ENCODE data around the gene SRRM3. TPM values are rescaled to one million over a fixed set of nuclear protein-coding genes. Genes with fewer than 3 reads are reported as not detected.

SRRM3 gene
- total and polyA plus RNA-seq, 2 experiments from 2014 or later = 8.6 to 13.8 TPM

DNA sequence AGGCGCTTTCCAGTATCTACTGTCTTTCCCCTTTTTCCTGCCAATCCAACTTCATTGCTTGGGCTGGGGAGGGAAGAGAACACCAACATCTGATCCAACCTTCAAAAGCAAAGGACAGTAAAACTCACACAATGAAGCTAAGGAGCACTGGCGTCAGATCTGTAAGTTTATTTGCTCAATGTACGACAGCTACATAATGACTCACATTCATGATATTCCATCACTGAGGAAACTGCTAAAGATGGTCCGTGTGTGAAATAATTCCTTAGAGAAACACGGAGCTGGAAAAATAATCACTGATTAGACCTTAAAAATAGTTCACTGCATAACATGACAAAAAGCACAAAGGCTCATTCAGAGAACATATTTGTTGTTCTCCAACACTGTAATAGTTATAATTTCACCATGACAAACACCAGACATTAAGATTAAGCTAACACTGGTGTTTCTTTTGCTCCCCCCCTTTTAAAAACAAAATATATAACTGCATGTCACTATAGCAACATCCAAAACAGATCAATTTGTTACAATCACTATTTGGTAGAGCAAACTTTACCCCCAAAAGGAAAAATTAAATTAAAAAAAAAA lies 125.0 kb downstream of the SRRM3 start:
- Mint-ChIP-seq H3K27ac (no peak overlapping the region), H3K9me3 (no peaks in the 10 kb centered on the region), H3K27me3 (ENCODE audit: insufficient read depth, low read depth, poor library complexity) (peaks cover 5% of the 10 kb centered on the region), H3K4me3 (no peak overlapping the region), H3K4me1 (peaks cover 20% of the 10 kb centered on the region), H3K36me3 (ENCODE audit: low read depth) (peaks cover 84% of the 10 kb centered on the region)
- Histone ChIP-seq H3K36me3 (ENCODE audit: insufficient read depth) (peaks cover 40% of the 10 kb centered on the region), H3F3A (replicated peaks; ENCODE audit: low read depth) (peaks cover 56% of the 10 kb centered on the region; the same call in 1 of the 2 replicates), H3K79me2 (replicated peaks; ENCODE audit: insufficient read depth) (peaks cover 75% of the 10 kb centered on the region), H2AFZ (no peak overlapping the region), H3K27ac (ENCODE audit: low read depth) (no peak overlapping the region; the same call in 1 of the 2 replicates), H3K4me2 (no peak overlapping the region), H4K20me1 (replicated peaks; ENCODE audit: insufficient read depth) (peaks cover 70% of the 10 kb centered on the region), H3K4me1 (ENCODE audit: insufficient read depth) (no peaks in the 10 kb centered on the region; the same call in 1 of the 2 replicates), H3K9me2 (ENCODE audit: insufficient read depth) (no peaks in the 10 kb centered on the region), H3K4me3 (no peak overlapping the region), H3K27me3 (ENCODE audit: insufficient read depth) (no peaks in the 10 kb centered on the region)
- no peak for ATAC-seq
- DNase-seq (ENCODE audit: low spot score) = no peak
- TF ChIP-seq ZNF114 (CRISPR knock-in tag; IDR thresholded peaks at IDR 0.05) (no peak), NANOG (IDR thresholded peaks at IDR 0.05; ENCODE audit: borderline replicate concordance) (no peak), JUNB (IDR thresholded peaks at IDR 0.05; ENCODE audit: unreplicated experiment) (no peak), POLR2AphosphoS5 (IDR thresholded peaks at IDR 0.05; ENCODE audit: low read depth) (no peak), EZH2 (IDR thresholded peaks at IDR 0.05; ENCODE audit: low read depth, unreplicated experiment) (no peak), CREB1 (CRISPR knock-in tag; IDR thresholded peaks at IDR 0.05; ENCODE audit: low read depth) (no peak), STAT1 (IDR thresholded peaks at IDR 0.05; ENCODE audit: unreplicated experiment) (no peak), ZNF331 (CRISPR knock-in tag; IDR thresholded peaks at IDR 0.05; ENCODE audit: low read depth) (no peak), EZH2phosphoT487 (IDR thresholded peaks at IDR 0.05; ENCODE audit: unreplicated experiment) (no peak)
- TF ChIP-seq, protein P1, sequence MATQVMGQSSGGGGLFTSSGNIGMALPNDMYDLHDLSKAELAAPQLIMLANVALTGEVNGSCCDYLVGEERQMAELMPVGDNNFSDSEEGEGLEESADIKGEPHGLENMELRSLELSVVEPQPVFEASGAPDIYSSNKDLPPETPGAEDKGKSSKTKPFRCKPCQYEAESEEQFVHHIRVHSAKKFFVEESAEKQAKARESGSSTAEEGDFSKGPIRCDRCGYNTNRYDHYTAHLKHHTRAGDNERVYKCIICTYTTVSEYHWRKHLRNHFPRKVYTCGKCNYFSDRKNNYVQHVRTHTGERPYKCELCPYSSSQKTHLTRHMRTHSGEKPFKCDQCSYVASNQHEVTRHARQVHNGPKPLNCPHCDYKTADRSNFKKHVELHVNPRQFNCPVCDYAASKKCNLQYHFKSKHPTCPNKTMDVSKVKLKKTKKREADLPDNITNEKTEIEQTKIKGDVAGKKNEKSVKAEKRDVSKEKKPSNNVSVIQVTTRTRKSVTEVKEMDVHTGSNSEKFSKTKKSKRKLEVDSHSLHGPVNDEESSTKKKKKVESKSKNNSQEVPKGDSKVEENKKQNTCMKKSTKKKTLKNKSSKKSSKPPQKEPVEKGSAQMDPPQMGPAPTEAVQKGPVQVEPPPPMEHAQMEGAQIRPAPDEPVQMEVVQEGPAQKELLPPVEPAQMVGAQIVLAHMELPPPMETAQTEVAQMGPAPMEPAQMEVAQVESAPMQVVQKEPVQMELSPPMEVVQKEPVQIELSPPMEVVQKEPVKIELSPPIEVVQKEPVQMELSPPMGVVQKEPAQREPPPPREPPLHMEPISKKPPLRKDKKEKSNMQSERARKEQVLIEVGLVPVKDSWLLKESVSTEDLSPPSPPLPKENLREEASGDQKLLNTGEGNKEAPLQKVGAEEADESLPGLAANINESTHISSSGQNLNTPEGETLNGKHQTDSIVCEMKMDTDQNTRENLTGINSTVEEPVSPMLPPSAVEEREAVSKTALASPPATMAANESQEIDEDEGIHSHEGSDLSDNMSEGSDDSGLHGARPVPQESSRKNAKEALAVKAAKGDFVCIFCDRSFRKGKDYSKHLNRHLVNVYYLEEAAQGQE (IDR thresholded peaks at IDR 0.05; ENCODE audit: unreplicated experiment) = no peak
- TF ChIP-seq, protein P2, sequence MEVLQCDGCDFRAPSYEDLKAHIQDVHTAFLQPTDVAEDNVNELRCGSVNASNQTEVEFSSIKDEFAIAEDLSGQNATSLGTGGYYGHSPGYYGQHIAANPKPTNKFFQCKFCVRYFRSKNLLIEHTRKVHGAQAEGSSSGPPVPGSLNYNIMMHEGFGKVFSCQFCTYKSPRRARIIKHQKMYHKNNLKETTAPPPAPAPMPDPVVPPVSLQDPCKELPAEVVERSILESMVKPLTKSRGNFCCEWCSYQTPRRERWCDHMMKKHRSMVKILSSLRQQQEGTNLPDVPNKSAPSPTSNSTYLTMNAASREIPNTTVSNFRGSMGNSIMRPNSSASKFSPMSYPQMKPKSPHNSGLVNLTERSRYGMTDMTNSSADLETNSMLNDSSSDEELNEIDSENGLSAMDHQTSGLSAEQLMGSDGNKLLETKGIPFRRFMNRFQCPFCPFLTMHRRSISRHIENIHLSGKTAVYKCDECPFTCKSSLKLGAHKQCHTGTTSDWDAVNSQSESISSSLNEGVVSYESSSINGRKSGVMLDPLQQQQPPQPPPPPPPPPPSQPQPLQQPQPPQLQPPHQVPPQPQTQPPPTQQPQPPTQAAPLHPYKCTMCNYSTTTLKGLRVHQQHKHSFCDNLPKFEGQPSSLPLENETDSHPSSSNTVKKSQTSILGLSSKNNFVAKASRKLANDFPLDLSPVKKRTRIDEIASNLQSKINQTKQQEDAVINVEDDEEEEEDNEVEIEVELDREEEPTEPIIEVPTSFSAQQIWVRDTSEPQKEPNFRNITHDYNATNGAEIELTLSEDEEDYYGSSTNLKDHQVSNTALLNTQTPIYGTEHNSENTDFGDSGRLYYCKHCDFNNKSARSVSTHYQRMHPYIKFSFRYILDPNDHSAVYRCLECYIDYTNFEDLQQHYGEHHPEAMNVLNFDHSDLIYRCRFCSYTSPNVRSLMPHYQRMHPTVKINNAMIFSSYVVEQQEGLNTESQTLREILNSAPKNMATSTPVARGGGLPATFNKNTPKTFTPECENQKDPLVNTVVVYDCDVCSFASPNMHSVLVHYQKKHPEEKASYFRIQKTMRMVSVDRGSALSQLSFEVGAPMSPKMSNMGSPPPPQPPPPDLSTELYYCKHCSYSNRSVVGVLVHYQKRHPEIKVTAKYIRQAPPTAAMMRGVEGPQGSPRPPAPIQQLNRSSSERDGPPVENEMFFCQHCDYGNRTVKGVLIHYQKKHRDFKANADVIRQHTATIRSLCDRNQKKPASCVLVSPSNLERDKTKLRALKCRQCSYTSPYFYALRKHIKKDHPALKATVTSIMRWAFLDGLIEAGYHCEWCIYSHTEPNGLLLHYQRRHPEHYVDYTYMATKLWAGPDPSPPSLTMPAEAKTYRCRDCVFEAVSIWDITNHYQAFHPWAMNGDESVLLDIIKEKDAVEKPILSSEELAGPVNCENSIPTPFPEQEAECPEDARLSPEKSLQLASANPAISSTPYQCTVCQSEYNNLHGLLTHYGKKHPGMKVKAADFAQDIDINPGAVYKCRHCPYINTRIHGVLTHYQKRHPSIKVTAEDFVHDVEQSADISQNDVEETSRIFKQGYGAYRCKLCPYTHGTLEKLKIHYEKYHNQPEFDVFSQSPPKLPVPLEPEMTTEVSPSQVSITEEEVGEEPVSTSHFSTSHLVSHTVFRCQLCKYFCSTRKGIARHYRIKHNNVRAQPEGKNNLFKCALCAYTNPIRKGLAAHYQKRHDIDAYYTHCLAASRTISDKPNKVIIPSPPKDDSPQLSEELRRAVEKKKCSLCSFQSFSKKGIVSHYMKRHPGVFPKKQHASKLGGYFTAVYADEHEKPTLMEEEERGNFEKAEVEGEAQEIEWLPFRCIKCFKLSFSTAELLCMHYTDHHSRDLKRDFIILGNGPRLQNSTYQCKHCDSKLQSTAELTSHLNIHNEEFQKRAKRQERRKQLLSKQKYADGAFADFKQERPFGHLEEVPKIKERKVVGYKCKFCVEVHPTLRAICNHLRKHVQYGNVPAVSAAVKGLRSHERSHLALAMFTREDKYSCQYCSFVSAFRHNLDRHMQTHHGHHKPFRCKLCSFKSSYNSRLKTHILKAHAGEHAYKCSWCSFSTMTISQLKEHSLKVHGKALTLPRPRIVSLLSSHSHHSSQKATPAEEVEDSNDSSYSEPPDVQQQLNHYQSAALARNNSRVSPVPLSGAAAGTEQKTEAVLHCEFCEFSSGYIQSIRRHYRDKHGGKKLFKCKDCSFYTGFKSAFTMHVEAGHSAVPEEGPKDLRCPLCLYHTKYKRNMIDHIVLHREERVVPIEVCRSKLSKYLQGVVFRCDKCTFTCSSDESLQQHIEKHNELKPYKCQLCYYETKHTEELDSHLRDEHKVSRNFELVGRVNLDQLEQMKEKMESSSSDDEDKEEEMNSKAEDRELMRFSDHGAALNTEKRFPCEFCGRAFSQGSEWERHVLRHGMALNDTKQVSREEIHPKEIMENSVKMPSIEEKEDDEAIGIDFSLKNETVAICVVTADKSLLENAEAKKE (CRISPR knock-in tag; IDR thresholded peaks at IDR 0.05) = no peak

All from GM23338 (cell line).